Cardiac muscle cell (in vitro differentiated cells and primary cell): ENCODE results near the gene ZRANB1. TPM values are rescaled to one million over a fixed set of nuclear protein-coding genes. Genes with fewer than 3 reads are reported as not detected.

Source experiments
- DNase-seq, 2 donors: peaks; one replicate each; pipeline versions ENCODE4 v3.0.0 to v3.0.0-alpha.2; 2010 to 2017; ENCODE audit warnings: low read depth in 1 of 2, low spot score in 1 of 2
- H3K27ac ChIP-seq: fragments of 200-600 bp; sonication (generic); 2 replicates; pipeline ENCODE4 v1.5.1; 2016
- H3K27me3 ChIP-seq: fragments of 200-600 bp; sonication (generic); 2 replicates; pipeline ENCODE4 v1.6.0; 2016; ENCODE audit warnings: control low read depth
- H3K36me3 ChIP-seq: fragments of 200-600 bp; sonication (generic); 2 replicates; pipeline ENCODE4 v1.5.1; 2016; ENCODE audit warnings: control low read depth
- H3K4me1 ChIP-seq: fragments of 200-600 bp; sonication (generic); 2 replicates; pipeline ENCODE4 v1.8.1; 2017; ENCODE audit warnings: low read depth, mild to moderate bottlenecking, mixed run types
- H3K4me3 ChIP-seq: fragments of 200-600 bp; sonication (generic); 2 replicates; pipeline ENCODE4 v1.5.1; 2016; ENCODE audit warnings: mild to moderate bottlenecking
- H3K9me3 ChIP-seq: fragments of 200-600 bp; sonication (generic); 2 replicates; pipeline ENCODE4 v1.5.1; 2017; ENCODE audit warnings: low read depth, mild to moderate bottlenecking, control low read depth
- polyA plus RNA-seq: library from polyadenylated mRNA; unstranded; fragments of >200 nt; fragmentation: Nextera tagmentation; extraction: Ambion mirVana; gene quantifications from 2 replicates; pipeline ENCODE4 v1.2.1, GENCODE V29; 2016
- total RNA-seq: library from RNA; depleted of rRNA; stranded (reverse); fragments of >200 nt; gene quantifications from 2 replicates; pipeline ENCODE4 v1.2.3, GENCODE V29; 2016
- TF ChIP-seq, protein P1 (sequence below): IDR thresholded peaks from 2 replicates; pipeline ENCODE4 v1.5.1; 2012; ENCODE audit warnings: low read depth, mild to moderate bottlenecking, low read length

ZRANB1 gene
- total and polyA plus RNA-seq, 2 experiments from 2014 or later: 11.0 to 20.9 TPM

DNA sequence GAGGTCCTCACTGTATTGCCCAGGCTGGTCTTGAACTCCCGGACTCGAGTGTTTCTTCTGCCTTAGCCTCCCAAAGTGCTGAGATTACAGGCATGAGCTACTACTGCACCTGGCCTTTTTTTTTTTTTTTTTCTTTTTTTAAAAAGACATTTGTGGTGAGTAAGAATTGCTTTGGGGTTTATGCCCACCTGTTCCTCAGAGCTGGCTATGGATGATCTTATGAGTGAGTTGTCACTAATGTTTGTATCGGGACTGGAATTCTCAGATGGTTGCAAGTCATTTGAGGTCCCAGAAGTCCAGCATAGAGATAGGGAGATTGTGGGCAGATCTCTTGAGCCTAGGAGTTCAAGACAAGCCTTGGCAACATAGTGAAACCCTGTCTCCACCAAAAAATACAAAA lies 35.2 kb downstream of the ZRANB1 start:
- no peak for DNase-seq
- no peaks in the 10 kb centered on the region for H3K4me1 ChIP-seq
- H3K27me3 ChIP-seq: no peaks in the 10 kb centered on the region
- peaks cover 23% of the 10 kb centered on the region for H3K36me3 ChIP-seq
- TF ChIP-seq, protein P1, sequence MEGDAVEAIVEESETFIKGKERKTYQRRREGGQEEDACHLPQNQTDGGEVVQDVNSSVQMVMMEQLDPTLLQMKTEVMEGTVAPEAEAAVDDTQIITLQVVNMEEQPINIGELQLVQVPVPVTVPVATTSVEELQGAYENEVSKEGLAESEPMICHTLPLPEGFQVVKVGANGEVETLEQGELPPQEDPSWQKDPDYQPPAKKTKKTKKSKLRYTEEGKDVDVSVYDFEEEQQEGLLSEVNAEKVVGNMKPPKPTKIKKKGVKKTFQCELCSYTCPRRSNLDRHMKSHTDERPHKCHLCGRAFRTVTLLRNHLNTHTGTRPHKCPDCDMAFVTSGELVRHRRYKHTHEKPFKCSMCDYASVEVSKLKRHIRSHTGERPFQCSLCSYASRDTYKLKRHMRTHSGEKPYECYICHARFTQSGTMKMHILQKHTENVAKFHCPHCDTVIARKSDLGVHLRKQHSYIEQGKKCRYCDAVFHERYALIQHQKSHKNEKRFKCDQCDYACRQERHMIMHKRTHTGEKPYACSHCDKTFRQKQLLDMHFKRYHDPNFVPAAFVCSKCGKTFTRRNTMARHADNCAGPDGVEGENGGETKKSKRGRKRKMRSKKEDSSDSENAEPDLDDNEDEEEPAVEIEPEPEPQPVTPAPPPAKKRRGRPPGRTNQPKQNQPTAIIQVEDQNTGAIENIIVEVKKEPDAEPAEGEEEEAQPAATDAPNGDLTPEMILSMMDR: no peak
- H3K27ac ChIP-seq: no peak overlapping the region
- no peaks in the 10 kb centered on the region for H3K9me3 ChIP-seq
- no peak overlapping the region for H3K4me3 ChIP-seq

DNA sequence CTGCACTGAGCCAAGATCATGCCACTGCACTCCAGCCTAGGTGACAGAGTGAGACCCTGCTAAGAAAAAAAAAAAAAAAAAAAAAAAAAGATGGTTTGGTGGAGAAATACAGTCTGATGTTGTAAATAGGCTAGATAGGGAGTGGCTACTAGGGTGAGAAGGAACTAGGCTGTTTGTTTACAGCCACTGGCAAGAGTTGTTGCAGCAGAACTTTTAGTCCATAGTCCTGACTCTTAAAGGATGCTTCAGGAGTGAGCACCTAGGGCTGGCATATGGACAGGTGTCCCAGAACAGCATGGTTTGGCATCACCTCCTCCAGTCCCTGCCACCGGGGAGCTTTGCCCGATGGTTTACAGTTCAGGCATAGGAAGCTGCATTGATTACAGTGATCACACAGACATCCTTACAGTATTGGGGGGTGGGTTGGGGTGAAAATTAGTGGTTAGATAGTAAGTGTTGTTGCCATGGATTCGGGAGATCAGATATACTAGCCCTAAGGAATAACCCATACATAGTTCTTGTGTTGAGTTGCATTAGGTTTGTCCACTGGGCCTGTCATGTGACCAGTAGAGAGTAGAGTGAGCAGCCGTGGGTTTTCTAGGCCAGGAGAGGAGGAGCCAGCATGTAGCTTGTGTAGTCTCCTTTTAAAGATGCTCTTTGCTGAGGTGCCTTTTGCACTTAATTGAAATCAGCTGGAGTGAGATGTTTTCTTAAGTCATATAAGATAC lies 35.9 kb downstream of the ZRANB1 start:
- Histone ChIP-seq H3K9me3 (no peaks in the 10 kb centered on the region), H3K27me3 (no peaks in the 10 kb centered on the region), H3K36me3 (peaks cover 23% of the 10 kb centered on the region), H3K4me1 (no peaks in the 10 kb centered on the region), H3K27ac (peak overlapping the region; percentile 44), H3K4me3 (no peak overlapping the region)
- DNase-seq: no peak
- TF ChIP-seq, protein P1: no peak

DNA sequence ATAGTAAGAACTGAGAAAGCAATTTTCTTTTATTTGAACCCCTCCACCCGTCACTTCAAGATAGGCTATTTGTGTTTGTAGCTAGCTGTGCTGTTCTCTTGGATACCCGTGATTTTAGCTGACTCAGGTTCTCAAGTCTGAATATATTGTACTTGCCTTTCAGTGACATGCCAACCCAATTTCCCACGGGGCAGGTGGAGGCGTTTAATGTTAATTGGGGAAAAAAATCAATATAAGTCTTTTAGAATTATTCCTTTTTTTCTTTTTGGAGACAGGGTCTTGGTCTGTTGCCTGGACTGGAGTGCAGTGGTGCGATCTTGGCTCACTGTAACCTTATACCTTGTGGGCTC lies 36.4 kb downstream of the ZRANB1 start:
- Histone ChIP-seq H3K36me3 (peaks cover 26% of the 10 kb centered on the region), H3K27ac (peak overlapping the region; percentile 44)
- TF ChIP-seq, protein P1: no peak

DNA sequence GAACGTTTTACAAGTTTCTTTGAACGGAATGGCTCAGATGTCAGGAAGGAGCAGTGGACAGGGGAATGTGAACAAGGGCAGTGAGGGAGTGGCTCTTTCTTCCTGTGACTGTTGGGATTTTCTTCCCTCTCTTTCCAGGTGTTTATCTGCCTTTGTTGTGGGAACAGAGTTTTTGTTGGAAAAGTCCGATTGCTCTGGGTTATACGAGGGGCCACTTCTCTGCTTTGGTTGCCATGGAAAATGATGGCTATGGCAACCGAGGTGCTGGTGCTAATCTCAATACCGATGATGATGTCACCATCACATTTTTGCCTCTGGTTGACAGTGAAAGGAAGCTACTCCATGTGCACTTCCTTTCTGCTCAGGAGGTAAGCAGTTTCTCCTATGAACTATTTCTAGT lies 41.4 kb downstream of the ZRANB1 start:
- Histone ChIP-seq H3K4me1 (no peaks in the 10 kb centered on the region), H3K9me3 (no peaks in the 10 kb centered on the region), H3K4me3 (no peak overlapping the region), H3K36me3 (peaks cover 50% of the 10 kb centered on the region), H3K27me3 (no peaks in the 10 kb centered on the region), H3K27ac (peak overlapping the region; percentile 55)
- TF ChIP-seq, protein P1: no peak
- DNase-seq: peak in 1 of 2 donors; percentile 35

More for the DNA sequence above, 36.4 kb downstream of the ZRANB1 start:
- Histone ChIP-seq H3K27me3 (no peaks in the 10 kb centered on the region), H3K4me1 (no peaks in the 10 kb centered on the region), H3K4me3 (no peak overlapping the region), H3K9me3 (no peaks in the 10 kb centered on the region)
- DNase-seq: no peak

DNA sequence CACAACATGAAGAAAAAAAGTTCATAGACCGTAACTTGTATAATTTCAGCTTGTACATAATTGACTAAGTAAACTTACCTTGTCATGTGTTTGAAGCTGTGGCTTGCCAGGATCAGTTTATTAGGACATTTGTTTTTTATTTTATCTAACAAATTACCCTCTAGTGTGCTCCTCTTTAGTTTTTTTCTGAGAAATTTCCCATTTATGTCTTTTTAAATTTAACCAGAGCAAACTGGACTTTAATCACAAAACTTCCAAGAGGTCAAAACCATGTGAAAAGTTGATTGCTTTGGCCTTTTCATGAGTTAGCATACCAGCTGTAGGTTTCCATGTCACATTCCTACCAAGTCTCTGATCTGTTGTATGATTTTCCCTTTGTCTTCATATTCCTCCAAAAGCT lies 42.5 kb downstream of the ZRANB1 start:
- Histone ChIP-seq H3K27me3 (no peaks in the 10 kb centered on the region), H3K9me3 (no peaks in the 10 kb centered on the region), H3K4me1 (no peaks in the 10 kb centered on the region), H3K27ac (peak overlapping the region; percentile 55), H3K36me3 (peaks cover 51% of the 10 kb centered on the region), H3K4me3 (no peak overlapping the region)
- no peak for DNase-seq
- TF ChIP-seq, protein P1: no peak
